HG03103 (cell line): Measurements from ENCODE around the gene ATP1A3.
A peak's percentile ranks its signal among the peaks of the same experiment; 100 is the strongest.

Source experiments
- ATAC-seq: cut with Tn5 transposase; IDR thresholded peaks from one replicate; pipeline ENCODE4 v1.9.1; 2021; ENCODE audit warnings: low read depth; ENCODE audit not compliant: unreplicated experiment

The ATP1A3 gene

DNA sequence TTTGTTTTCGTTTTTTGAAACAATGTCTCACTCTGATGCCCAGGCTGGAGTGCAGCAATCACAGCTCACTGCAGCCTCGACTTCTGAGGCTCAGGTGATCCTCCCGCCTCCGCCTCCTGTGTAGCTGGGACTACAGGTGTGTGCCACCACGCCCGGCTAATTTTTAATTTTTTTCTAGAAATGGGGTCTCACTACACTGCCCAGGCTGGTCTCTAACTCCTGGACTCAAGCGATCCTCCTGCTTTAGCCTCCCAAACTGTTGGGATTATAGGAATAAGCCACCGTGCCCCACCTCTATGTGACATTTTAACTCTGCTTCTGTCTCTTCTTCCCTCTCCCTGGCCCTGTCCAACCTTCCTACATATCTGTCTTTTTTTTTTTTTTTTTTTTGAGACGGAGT is 5.1 kb downstream of the ATP1A3 start:
- ATAC-seq: no peak

DNA sequence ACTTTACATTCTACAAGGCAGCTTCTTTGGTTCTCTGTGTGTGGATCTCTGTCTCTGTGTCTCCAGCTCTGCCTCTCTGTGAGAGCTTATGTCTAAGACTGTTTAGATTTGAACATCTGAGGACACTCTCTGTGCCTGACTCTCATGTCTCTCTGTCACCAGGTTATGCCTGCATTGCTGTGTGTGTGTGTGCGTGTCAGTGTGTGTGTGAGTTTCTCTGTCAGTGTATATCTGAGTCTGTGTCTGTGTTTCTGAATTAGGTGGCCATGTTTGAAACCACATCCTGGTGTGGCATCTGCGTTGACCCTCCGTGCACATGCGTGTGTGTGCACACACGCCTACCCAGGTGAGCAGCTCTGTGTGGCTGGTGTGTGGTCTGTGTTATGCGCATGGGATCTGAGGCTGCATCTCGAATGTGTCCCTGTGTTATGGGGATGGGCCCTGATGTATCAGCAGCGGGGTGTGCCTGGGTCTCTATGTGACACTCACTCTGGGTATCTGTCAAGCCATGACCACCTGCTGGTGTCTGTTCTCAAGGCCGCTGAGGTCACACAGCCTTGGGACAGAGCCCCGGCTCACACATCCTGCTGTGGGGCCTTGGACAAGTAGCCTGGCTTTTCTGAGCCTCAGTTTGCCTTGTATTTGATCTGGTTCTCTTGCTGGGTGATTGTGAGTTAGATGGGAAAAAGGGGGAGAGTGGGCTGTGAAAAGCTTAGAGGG is 6.7 kb downstream of the ATP1A3 start:
- no peak for ATAC-seq

GRCh38 chr19:41984961-41985360 is 9.1 kb downstream of the ATP1A3 start:
- no peak for ATAC-seq

DNA sequence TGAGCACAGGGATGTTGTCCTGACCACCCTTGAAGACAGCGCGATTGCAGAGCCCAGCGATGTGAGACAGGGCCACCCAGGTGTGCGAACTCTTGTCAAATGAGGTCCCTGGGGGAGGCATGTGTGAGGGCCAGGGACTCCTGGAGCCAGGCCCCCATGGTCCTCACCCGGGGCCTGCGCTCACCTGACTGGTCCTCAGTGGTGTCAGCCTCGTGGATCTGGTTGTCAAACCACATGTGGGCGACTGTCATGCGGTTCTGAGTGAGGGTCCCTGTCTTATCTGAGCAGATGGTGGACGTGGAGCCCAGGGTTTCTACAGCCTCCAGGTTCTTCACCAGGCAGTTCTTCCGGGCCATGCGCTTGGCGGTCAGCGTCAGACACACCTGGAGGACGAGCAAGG is 12.3 kb downstream of the ATP1A3 start:
- ATAC-seq: no peak

- no peak for ATAC-seq
These were observed 15.6 kb downstream of the ATP1A3 start for GRCh38 chr19:41978470-41978869.

DNA sequence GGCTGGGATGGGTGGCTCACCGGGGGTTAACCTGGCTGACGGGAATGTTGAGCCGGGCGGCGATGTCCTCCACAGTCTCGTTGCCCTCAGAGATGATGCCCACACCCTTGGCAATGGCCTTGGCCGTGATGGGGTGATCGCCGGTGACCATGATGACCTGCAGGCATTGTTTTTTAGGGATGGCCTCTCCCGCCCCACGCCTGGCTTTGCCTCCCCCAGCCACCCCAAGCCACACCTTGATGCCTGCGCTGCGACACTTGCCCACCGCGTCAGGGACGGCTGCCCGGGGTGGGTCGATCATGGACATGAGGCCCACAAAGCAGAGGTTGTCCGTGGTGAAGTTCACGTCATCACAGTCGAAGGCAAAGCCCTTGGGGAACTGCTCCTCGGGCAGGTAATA is 16.1 kb downstream of the ATP1A3 start:
- no peak for ATAC-seq

DNA sequence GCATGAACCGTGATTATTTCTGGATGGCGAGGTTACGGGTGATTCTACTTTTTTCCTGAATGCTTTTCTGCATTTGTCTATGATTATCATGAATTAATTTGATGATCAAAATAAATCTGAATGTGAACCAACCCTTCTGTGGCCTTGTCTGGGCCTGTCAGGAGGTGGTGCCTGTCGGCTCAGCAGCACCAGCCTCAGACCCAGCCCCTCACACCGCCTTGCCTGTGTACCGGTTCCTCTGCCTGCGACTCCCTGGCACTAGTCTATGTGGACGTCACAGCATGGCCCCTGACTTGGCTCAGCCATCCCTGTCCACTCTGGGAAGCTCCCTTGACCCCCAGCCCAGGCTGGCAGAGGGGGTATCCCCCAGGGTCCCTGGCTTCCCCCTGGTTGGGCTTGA is 19.4 kb downstream of the ATP1A3 start:
- ATAC-seq: no peak

DNA sequence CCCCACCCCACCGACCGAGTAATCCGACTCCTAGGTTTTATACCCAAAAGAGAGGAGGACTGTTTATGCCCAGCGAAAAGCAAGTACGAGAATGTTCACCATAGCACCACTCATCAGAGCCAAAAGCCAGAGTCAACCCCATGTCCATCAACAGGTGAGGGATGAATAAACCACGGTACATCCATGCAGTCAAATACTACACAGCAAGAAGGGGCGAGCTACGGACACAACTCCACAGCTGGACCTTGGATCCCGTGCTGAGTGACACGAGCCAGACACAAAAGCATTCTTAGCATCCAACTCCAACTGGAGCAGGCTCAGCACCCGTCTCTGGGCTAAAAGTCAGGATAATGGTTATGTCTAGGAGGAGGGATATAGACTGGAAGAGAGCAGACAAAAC is 22.7 kb downstream of the ATP1A3 start:
- ATAC-seq: no peak

DNA sequence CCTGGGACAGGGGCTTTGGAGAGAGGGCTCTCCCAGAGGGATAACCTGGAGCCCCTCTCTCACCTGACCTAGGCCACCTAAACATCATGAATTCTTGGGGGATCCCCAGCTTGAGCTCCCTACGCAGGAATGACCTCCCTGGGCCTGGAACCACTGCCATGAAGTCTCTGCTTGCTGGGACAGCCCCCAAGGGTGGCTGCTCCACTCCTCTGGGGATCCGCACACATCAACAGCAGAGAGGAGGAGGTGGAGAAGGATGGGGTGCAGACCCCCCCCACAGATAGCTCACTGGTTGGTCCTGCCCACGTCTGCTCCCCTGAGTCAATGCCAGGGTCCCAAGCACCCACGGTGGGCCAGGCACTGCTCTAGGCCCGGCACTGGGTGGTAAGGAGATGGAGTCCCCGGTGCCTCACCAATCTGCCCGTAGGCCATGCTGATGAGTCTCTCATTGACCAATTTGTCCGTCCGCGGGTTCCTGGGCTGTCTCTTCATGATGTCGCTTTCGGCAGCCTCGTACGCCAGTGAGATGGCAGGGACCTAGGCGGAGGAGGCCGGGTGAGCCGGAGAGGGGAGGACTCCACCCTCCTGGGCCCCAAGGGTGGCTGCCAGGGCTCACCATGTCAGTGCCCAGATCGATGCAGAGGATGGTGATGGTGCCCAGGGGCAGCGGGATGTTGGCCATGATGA is 24.1 kb downstream of the ATP1A3 start:
- ATAC-seq: no peak

DNA sequence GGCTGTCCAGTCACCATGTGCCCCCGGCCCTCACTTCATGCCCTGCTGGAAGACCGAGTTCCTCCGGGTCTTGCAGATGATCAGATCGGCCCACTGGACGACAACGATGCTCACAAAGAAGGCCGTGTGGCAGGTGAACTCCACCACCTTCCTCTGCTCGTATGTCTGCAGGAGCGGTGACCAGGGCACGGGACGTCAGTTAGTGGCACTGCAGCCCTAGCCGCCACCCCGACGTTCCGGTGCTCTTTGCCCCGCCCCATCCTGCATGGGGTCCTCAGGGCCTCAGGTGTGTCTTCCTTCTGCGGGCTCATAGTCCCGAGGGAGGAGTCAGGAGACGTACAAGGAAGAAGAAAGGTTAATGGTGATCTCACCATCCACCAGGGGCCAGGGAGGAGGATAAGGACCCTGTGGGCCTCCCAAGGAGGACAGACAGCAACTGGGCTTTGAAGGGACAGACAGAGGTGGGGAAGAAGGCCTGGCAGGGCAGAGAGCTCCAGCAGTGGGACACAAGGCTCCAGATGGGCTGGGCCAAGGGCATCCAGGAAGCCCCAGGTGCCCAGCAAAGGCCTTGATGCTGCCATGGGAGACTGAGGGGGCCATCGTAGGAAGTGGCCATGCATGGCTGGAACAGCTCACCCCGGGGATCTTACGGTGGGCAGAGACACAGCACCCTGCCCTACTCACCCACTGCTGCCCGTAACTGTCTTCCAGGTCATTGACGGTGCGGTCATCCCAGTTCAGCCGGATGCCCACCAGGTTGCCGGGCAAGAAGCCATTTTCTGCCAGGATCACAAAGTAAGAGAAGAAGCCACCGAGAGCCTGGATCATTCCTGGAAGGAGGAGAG is 25.1 kb downstream of the ATP1A3 start:
- ATAC-seq: no peak

DNA sequence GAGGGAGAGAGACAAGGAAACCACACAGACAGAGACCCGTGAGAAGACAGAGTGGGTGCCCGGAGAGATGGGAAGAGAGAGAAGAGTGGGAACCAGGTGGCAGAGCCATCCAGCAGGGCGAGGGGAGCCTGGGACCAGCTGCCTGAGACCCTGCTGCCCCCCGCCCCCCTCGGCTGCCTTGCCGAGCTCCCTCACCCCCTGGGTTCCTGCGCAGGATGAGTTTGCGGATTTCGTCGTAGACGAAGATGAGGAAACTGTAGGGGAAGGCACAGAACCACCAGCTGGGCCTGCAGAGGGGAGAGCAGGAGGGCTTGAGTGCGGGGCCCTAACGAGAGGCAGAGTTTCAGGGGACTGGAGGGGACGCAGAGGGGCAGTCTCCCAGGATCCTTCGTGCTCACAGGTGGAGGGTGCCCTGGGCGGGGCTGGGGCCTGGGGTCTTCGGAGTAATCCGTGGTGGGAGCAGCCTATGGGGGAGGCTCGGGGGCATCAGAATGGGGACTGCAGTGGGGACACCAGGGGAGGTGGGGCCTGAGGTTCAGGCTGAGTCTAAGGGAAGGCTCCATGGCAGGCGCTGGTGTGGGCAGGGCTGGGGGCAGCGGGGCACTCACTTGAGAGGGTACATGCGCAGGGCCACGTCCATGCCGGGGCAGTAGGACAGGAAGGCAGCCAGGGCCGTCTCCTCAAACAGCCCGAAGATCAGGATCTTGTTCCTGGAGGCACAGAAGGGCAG is 26.8 kb downstream of the ATP1A3 start:
- ATAC-seq: no peak

- ATAC-seq: no peak
These were observed 28.9 kb downstream of the ATP1A3 start for GRCh38 chr19:41965106-41965505.

DNA sequence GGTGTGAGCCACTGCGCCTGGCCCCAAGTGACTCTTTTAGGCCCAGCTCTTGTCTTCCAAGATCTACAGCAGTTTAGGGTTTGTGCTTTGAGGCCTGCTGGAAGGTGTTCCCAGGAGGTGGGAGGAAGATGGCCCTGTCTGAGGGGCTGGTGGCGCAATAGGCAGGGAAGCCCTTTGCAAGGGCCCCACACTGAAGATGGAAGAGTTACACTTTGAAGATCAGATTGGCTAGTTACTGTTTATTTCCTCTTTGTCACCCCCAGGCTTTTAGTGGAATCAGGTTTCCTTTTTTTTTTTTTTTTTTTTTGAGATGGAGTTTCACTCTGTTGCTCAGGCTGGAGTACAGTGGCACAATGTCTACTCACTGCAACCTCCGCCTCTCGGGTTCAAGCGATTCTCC is 33.1 kb downstream of the ATP1A3 start:
- no peak for ATAC-seq

- ATAC-seq: peak; percentile 78
These were observed 34.7 kb downstream of the ATP1A3 start, which contains the start of gene RABAC1 for GRCh38 chr19:41959056-41960053. Gene RABAC1, minus strand, starts transcription at chr19:41959321. Its CDS starts 29 bp downstream, at chr19:41959292.

DNA sequence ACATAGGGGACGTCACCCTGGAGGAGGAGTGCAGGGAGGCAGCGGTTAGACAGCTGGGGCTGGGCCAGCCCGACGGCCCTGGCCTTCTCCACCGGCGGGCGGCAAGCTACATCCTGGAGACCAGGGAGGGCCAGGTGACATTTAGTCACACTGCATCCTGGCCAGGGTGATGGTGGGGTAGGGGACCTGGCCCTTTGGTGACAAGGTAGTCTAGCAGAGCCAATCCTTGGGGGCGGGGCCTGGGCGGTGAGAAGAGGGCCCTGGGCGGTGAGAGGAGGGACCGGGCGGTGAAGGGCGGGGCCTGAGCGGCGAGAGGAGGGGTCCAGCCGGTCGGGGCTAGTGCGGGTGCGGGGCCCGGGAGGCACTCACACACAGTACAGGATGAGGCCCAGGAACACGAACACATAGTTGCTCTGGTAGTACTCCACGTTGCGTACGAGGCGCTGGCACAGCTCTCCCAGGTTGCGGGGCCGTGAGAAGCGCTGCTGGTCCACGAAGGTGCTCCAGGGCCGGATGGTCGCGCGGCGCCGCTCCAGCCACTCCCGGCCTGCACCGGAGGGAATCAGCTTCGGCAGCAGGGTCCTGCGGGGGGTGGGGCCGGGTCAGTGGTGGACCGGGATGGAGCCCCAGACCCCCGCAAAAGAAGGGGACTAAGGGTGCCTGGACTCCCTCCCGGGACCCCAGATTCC is 35.5 kb downstream of the ATP1A3 start:
- ATAC-seq: no peak

DNA sequence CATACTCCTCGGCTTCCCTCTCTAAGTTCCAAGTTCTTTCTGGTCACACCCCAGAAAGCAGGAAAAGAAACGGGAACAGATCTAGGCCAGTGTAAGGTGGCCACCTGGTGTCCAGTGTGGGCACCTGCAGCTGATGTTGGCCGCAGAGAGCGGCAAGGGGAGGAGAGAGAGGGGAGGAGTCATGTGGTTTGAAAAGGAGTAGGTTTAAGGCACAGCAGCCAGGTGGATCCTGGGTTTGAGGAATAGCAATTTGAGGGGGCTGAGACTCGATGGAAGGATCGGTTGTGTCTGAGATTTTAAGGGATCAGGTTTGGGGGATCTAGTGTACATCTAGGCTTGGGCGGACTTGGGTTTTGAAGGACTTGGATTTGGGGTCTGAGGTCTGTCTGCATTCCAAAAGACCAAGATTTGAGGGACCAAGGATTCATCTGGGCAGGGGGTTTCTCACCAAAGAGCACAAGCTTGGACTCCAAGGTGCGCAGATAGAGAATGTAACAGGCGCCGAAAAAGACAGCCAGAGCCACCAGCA is 36.1 kb downstream of the ATP1A3 start:
- ATAC-seq: no peak

DNA sequence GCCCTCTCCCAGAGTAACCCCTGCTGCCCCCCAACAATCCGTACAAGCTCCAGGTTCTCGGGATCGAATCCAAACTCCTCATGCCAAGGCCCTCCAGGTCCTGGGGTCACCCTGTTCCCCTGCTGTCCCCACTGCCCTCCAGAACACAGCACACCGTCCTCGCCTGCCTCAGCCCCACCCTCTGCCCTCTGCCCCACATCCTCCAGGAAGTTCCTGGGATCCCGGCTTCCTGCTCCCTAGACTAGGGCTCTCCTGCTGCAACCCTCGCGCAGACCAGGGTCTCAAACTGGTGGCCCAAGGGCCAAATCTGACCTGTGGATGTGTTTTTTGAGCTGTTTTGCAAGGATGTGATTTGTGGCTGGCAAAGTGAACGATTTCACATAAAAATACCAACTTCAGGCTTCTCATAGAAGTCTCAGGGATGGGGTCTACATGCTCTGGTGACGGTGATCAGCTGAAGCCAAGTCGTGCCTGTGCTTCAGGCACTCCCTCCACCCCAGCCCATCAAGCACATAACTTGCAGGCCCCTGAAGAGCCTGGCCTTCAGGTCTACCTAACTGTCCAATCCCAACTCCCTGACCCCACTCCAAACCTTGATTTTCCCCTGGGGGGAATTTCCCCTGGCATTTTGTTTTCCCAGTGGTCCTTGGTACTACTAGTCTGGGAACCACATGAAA is 36.7 kb downstream of the ATP1A3 start:
- no peak for ATAC-seq

- no peak for ATAC-seq
These were observed 37.4 kb downstream of the ATP1A3 start for GRCh38 chr19:41956621-41957020.
